ENCODE results near the gene LRRC71.

The LRRC71 gene

DNA sequence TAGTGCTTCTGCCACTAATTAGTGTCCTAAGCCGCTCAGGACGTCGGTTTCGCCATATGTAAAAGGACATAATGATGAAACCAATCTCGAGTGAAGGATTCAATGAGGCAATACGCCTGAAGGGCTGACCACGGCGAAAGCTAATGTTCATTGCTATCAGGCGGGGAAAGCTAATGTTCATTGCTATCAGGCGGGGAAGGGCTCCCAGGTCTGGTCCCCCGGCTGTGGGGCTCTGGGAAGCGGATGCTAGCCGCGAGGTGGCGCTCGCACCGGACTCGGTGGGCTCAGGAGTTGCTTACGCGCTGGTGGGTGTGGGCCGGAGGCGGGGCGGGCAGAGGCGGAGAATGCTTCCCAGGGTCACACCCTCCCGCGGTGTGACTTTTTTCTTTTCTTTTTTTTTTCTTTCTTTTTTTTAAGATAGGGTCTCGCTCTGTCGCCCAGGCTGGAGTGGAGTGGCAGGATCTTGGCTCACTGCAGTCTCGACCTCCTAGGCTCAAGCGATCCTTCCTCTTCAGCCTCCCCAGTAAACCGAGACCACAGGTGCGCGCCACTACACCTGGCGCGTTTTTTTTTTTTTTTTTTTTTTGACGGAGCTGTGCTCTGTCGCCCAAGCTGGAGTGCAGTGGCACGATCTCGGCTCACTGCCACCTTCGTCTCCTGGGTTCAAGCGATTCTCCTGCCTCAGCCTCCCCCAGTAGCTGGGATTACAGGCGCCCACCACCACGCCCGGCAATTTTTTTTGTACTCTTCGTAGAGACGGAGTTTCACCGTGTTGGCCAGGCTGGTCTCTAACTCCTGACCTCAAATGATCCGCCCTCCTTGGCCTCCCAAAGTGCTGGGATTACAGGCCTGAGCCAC lies 28.0 kb upstream of the LRRC71 start:
- H3K9me3 ChIP-seq (ENCODE audit: control insufficient read depth in 2 of 2, low read length in 2 of 2): no peaks in the 10 kb centered on the region
- H3K36me3 ChIP-seq (ENCODE audit: control insufficient read depth in 2 of 2, insufficient read depth in 2 of 2, low read length in 2 of 2): no peaks in the 10 kb centered on the region
- peak overlapping the region; percentile 33 to 47 for H3K9ac ChIP-seq (ENCODE audit: low read length in 2 of 2)
- peak overlapping the region; percentile 25 to 60 for H3K4me3 ChIP-seq (ENCODE audit: low read length in 2 of 2)
- H3K27me3 ChIP-seq (ENCODE audit: control insufficient read depth in 1 of 2, insufficient read depth in 2 of 2, low read length in 2 of 2): peaks cover 26 to 34% of the 10 kb centered on the region in 2 donors
- no peak overlapping the region for H3K27ac ChIP-seq (ENCODE audit: low read length)
- H3K4me1 ChIP-seq (ENCODE audit: control insufficient read depth, insufficient read depth, low read length): peaks cover 28% of the 10 kb centered on the region

DNA sequence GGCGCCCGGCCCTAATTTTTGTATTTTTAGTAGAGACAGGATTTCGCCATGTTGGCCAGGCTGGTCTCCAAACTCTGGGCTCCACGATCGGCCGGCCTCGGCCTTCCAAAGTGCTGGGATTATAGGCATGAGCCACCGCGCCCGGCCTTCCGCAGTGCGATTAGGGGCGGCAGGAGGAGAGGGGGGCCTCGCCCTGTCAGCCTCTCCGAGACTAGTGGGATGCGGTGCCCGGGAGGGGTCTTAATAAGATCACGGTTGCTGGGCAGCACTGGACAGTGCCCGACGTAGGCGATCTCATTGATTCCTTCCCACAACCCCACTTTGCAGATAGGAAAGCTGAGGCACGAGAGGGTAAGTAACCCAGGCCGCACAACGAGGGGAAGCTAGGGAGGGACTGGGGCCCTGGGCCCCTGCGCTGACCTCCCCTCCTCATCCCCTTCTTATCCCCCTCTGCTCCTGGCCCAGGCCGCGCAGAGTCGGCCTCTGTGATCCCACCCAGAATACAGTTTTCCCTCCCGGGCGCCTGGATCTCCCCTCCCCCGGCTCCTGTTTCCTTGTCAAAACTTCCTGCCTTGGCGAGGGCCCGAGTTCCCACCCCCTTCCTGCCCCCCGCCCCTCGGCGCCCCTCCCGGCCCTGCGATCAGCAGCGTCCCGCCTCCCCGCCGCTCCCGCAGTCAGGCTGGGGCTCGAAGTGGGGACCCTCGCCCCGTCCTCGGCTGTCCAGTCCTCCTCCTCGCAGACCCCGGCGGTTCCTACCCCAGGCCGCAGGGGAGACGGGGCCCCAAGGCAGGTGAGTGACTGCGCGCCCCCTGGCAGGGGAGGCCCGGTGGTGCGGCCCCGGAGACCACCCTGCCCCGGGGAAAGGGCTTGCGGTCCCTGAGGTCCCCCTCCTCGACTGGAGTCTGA lies 27.1 kb upstream of the LRRC71 start, which contains the start of gene PEAR1:
Gene PEAR1, plus strand, starts transcription at position 671 of the 906 bp plus-strand sequence. CDS start 10,209 bp downstream, outside the sequence.
- Histone ChIP-seq H3K9me3 (ENCODE audit: control insufficient read depth in 2 of 2, low read length in 2 of 2) (no peaks in the 10 kb centered on the region), H3K36me3 (ENCODE audit: control insufficient read depth in 2 of 2, insufficient read depth in 2 of 2, low read length in 2 of 2) (no peaks in the 10 kb centered on the region), H3K4me3 (ENCODE audit: low read length in 2 of 2) (peak within 1 kb of the TSS; percentile 65 to 68), H3K4me1 (ENCODE audit: control insufficient read depth, insufficient read depth, low read length) (peaks cover 28% of the 10 kb centered on the region), H3K27ac (ENCODE audit: low read length) (peak within 1 kb of the TSS; percentile 55), H3K9ac (ENCODE audit: low read length in 2 of 2) (peak within 1 kb of the TSS; percentile 21 to 53), H3K27me3 (ENCODE audit: control insufficient read depth in 1 of 2, insufficient read depth in 2 of 2, low read length in 2 of 2) (peaks cover 22 to 34% of the 10 kb centered on the region in 2 donors)

DNA sequence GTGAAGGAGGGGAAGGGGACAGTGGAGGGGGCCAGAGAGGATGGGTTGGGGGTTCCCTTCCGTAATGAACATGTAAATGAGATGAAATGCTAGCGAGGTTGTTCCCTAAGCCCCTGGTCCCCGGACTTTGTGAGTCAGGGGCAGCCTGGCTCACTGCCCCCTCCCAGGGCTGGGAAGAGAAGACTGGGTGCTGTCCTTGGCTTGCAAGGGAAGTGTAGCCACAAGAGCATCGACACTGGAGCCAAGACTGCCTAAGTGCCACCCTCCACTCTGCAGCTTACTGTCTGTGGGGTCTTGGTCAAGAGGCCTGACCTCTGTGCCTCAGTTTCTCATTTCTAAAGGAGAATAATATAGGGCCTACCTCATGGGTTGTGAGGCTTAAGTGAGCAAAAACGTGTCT lies 26.4 kb upstream of the LRRC71 start:
- H3K27ac ChIP-seq (ENCODE audit: low read length): peak overlapping the region; percentile 55
- H3K4me1 ChIP-seq (ENCODE audit: control insufficient read depth, insufficient read depth, low read length): peaks cover 28% of the 10 kb centered on the region
- H3K9ac ChIP-seq (ENCODE audit: low read length in 2 of 2): peak overlapping the region; percentile 21 to 53

DNA sequence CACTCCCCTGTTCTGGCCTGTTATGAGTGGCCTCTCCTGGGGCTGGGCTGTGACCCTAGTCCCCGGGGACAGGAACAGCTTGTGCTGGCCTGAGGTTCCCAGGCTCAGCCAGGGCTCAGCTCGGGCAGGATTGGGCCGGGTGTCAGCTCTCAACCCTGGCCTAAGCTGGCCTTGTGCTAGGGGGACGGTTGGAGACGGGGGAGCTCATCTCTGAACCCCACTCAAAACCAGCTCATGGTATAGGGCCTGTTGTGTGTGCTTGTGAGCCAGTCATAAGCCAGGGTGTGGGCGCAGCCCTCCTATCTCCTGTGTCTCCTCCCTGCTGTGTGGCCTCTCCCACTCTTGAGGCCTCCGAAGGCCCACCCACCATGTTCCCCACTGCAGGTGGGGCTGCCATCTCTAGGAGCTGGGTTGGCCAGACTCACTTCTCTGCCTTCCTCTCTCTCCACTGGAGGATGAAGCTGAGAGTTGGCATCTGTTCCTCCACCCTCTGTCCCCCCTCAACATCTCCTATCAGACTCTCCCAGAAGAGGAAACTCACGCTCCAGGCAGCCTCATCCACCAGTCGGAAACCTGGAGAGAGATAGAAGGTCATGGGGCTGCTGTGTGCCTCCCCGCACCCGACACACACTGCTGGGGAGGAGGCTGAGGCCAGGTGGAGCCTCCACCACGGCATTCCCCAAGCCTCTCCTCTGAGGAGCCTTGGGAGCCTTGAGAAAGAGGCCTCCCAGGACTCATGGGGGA lies 25.5 kb upstream of the LRRC71 start:
- Histone ChIP-seq H3K36me3 (ENCODE audit: control insufficient read depth in 2 of 2, insufficient read depth in 2 of 2, low read length in 2 of 2) (no peaks in the 10 kb centered on the region), H3K4me3 (ENCODE audit: low read length in 2 of 2) (peak overlapping the region in 1 of 2 donors; percentile 68), H3K27ac (ENCODE audit: low read length) (peak overlapping the region; percentile 55), H3K27me3 (ENCODE audit: control insufficient read depth in 1 of 2, insufficient read depth in 2 of 2, low read length in 2 of 2) (peaks cover 19 to 34% of the 10 kb centered on the region in 2 donors), H3K9ac (ENCODE audit: low read length in 2 of 2) (peak overlapping the region; percentile 5 to 27), H3K9me3 (ENCODE audit: control insufficient read depth in 2 of 2, low read length in 2 of 2) (no peaks in the 10 kb centered on the region), H3K4me1 (ENCODE audit: control insufficient read depth, insufficient read depth, low read length) (peaks cover 30% of the 10 kb centered on the region)

More for the DNA sequence above, 26.4 kb upstream of the LRRC71 start:
- H3K27me3 ChIP-seq (ENCODE audit: control insufficient read depth in 1 of 2, insufficient read depth in 2 of 2, low read length in 2 of 2): peaks cover 19 to 34% of the 10 kb centered on the region in 2 donors
- H3K4me3 ChIP-seq (ENCODE audit: low read length in 2 of 2): peak overlapping the region; percentile 65 to 68
- no peaks in the 10 kb centered on the region for H3K9me3 ChIP-seq (ENCODE audit: control insufficient read depth in 2 of 2, low read length in 2 of 2)
- H3K36me3 ChIP-seq (ENCODE audit: control insufficient read depth in 2 of 2, insufficient read depth in 2 of 2, low read length in 2 of 2): no peaks in the 10 kb centered on the region

DNA sequence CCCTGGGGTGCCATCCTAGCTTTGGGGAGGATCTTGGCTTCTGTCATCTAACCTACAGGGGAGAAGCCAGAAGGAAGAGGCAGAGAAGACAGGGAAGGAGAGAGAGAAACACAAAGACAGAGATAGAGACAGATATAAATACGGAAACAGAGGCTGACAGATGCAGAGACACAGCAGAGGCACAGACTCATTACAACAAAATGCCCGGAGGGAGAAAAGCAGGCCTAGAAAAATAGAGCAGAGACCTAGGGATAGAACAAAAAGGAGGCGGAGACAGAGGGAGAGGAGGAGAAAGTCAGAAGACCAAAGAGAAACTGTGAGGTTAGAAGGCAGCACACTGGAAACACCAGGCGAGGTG lies 25.0 kb upstream of the LRRC71 start:
- H3K27me3 ChIP-seq (ENCODE audit: control insufficient read depth in 1 of 2, insufficient read depth in 2 of 2, low read length in 2 of 2): peaks cover 19 to 34% of the 10 kb centered on the region in 2 donors
- peak overlapping the region; percentile 55 for H3K27ac ChIP-seq (ENCODE audit: low read length)
- no peaks in the 10 kb centered on the region for H3K36me3 ChIP-seq (ENCODE audit: control insufficient read depth in 2 of 2, insufficient read depth in 2 of 2, low read length in 2 of 2)
- H3K9ac ChIP-seq (ENCODE audit: low read length in 2 of 2): peak overlapping the region in 1 of 2 donors; percentile 9
- no peak overlapping the region for H3K4me3 ChIP-seq (ENCODE audit: low read length in 2 of 2)
- no peaks in the 10 kb centered on the region for H3K9me3 ChIP-seq (ENCODE audit: control insufficient read depth in 2 of 2, low read length in 2 of 2)
- peaks cover 30% of the 10 kb centered on the region for H3K4me1 ChIP-seq (ENCODE audit: control insufficient read depth, insufficient read depth, low read length)

DNA sequence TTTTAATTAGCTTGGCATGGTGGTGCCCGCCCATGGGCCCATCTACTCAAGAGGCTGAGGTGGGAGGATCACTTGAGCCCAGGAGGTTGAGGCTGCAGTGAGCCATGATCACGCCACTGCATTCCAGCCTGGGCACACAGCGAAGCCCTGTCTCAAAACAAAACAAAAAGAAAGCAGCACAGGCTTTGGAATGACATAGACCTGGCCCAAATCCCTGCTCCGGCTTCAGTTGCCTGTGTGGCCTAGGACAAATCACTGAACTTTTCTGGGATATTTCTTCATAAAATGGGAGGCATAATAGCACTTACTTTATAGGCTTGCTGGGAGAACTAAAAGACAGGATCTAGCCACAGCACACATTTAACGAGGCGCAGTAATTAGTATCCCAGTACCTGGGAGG lies 24.5 kb upstream of the LRRC71 start:
- Histone ChIP-seq H3K4me3 (ENCODE audit: low read length in 2 of 2) (no peak overlapping the region), H3K9ac (ENCODE audit: low read length in 2 of 2) (no peak overlapping the region), H3K27ac (ENCODE audit: low read length) (no peak overlapping the region), H3K4me1 (ENCODE audit: control insufficient read depth, insufficient read depth, low read length) (peaks cover 32% of the 10 kb centered on the region), H3K9me3 (ENCODE audit: control insufficient read depth in 2 of 2, low read length in 2 of 2) (no peaks in the 10 kb centered on the region), H3K36me3 (ENCODE audit: control insufficient read depth in 2 of 2, insufficient read depth in 2 of 2, low read length in 2 of 2) (no peaks in the 10 kb centered on the region), H3K27me3 (ENCODE audit: control insufficient read depth in 1 of 2, insufficient read depth in 2 of 2, low read length in 2 of 2) (peaks cover 19 to 34% of the 10 kb centered on the region in 2 donors)

DNA sequence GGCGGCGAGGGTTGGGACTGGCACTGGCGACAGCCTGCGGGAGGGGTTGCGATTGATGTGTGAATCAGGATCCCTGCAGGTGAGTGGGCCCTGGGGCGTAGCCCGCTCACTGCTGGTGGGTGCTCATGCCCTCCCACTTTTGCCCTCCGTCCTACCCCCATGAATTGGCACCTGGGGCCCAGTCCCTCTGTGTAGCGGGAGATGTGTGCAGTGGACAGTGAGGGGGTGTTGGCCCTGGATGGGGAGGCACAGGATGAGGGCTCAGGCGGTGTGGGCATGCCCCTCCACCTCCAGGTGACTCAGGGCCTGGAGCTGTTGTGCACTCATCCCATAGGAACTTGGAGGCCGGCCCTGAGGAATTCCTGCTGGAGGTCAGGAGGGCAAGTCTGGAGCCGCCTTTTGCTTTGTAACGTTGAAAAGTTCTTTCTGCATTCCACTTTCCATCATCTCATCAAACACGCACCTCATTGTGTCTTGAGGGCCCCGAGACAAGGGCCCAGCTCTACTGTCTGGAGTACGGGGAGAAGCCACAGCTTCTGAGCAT lies 23.9 kb upstream of the LRRC71 start:
- H3K27me3 ChIP-seq (ENCODE audit: control insufficient read depth in 1 of 2, insufficient read depth in 2 of 2, low read length in 2 of 2): peaks cover 19 to 34% of the 10 kb centered on the region in 2 donors
- H3K27ac ChIP-seq (ENCODE audit: low read length): no peak overlapping the region
- peak overlapping the region in 1 of 2 donors; percentile 15 for H3K4me3 ChIP-seq (ENCODE audit: low read length in 2 of 2)
- peaks cover 34% of the 10 kb centered on the region for H3K4me1 ChIP-seq (ENCODE audit: control insufficient read depth, insufficient read depth, low read length)
- no peaks in the 10 kb centered on the region for H3K9me3 ChIP-seq (ENCODE audit: control insufficient read depth in 2 of 2, low read length in 2 of 2)
- no peak overlapping the region for H3K9ac ChIP-seq (ENCODE audit: low read length in 2 of 2)
- H3K36me3 ChIP-seq (ENCODE audit: control insufficient read depth in 2 of 2, insufficient read depth in 2 of 2, low read length in 2 of 2): no peaks in the 10 kb centered on the region

DNA sequence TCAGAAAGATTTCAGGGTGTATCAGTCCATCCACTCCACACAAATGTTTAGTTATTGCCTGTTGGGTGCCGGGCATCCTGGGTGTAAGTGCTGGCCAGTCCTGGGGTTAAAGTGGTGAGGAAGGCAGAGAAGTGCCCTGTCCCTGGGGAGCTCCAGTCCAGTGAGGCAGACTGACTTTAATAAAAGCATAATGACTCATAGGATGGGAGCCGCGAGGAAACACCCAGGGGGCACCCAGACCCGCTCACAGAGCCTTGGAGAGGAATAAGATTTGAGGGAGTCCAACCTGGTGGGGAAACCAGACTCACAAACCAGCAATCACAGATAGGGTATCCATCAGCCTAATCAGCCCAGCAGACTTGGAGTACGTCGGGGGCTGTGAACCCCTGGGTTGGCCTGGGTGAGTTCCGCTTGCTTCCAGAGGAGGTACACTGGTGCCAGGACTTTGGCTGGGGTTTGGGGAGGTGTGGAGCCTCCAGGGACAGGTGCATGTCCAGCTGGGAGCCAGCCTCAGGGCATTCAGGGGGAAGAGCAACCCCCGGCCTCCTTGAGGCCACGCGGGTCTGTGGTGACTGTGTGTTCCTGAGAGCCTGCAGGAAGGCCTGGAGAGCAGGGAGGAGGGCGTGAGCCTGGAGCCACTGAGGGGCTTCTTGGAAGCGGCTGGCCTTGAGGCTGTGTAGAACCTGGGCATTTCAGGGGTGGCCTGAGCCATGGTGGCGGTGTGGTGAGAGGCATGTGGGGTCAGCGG lies 23.2 kb upstream of the LRRC71 start:
- Histone ChIP-seq H3K27me3 (ENCODE audit: control insufficient read depth in 1 of 2, insufficient read depth in 2 of 2, low read length in 2 of 2) (peaks cover 19 to 30% of the 10 kb centered on the region in 2 donors), H3K4me3 (ENCODE audit: low read length in 2 of 2) (peak overlapping the region in 1 of 2 donors; percentile 15), H3K9ac (ENCODE audit: low read length in 2 of 2) (no peak overlapping the region), H3K4me1 (ENCODE audit: control insufficient read depth, insufficient read depth, low read length) (peaks cover 30% of the 10 kb centered on the region), H3K27ac (ENCODE audit: low read length) (no peak overlapping the region), H3K9me3 (ENCODE audit: control insufficient read depth in 2 of 2, low read length in 2 of 2) (no peaks in the 10 kb centered on the region), H3K36me3 (ENCODE audit: control insufficient read depth in 2 of 2, insufficient read depth in 2 of 2, low read length in 2 of 2) (no peaks in the 10 kb centered on the region)

DNA sequence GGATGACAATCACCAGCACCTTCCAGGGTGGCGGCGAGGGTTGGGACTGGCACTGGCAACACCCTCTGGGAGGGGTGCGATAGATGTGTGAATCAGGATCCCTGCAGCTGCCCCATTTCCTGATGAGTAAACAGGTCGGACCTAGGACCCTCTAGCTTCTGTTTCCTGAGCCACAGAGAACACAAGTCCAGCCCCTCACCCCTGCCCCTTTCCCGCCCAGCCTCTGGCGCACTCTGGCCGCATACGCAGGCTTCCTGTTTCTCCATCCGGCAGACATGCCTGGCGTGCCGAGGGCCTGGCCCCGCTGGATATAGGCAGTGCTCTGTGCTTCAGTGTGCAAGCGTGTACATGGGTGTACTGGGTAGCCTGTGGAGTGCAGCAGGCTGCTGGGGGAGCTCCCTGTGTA lies 22.3 kb upstream of the LRRC71 start:
- no peak overlapping the region for H3K9ac ChIP-seq (ENCODE audit: low read length in 2 of 2)
- peaks cover 18 to 26% of the 10 kb centered on the region in 2 donors for H3K27me3 ChIP-seq (ENCODE audit: control insufficient read depth in 1 of 2, insufficient read depth in 2 of 2, low read length in 2 of 2)
- H3K4me1 ChIP-seq (ENCODE audit: control insufficient read depth, insufficient read depth, low read length): peaks cover 25% of the 10 kb centered on the region
- no peak overlapping the region for H3K27ac ChIP-seq (ENCODE audit: low read length)
- H3K36me3 ChIP-seq (ENCODE audit: control insufficient read depth in 2 of 2, insufficient read depth in 2 of 2, low read length in 2 of 2): no peaks in the 10 kb centered on the region
- no peaks in the 10 kb centered on the region for H3K9me3 ChIP-seq (ENCODE audit: control insufficient read depth in 2 of 2, low read length in 2 of 2)
- H3K4me3 ChIP-seq (ENCODE audit: low read length in 2 of 2): peak overlapping the region in 1 of 2 donors; percentile 52
